ENCODE data around the gene MTCP1.

Gene MTCP1

DNA sequence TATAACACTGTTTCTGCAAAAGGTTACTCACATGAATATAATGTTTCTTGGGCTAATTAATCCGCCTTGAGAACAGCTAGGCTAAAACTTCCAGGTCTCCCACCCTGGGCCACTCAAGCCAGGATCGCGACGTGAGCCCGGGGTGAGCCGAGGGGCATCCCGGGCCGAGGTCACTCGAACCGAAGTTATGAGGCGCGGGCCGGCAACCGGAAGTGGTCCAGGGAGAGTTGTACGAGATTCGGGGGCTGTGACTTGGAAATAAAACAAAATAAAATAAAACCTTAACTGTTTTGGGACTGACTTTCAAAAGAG is 317 bp downstream of the MTCP1 start:
- TF ChIP-seq POLR2AphosphoS5 (IDR thresholded peaks at IDR 0.05; ENCODE audit: low read depth) (no peak), SPI1 (IDR thresholded peaks at IDR 0.05; ENCODE audit: borderline replicate concordance, low read depth) (no peak), GABPA (IDR thresholded peaks at IDR 0.05; ENCODE audit: low read depth) (no peak)
- TF ChIP-seq, protein P1, sequence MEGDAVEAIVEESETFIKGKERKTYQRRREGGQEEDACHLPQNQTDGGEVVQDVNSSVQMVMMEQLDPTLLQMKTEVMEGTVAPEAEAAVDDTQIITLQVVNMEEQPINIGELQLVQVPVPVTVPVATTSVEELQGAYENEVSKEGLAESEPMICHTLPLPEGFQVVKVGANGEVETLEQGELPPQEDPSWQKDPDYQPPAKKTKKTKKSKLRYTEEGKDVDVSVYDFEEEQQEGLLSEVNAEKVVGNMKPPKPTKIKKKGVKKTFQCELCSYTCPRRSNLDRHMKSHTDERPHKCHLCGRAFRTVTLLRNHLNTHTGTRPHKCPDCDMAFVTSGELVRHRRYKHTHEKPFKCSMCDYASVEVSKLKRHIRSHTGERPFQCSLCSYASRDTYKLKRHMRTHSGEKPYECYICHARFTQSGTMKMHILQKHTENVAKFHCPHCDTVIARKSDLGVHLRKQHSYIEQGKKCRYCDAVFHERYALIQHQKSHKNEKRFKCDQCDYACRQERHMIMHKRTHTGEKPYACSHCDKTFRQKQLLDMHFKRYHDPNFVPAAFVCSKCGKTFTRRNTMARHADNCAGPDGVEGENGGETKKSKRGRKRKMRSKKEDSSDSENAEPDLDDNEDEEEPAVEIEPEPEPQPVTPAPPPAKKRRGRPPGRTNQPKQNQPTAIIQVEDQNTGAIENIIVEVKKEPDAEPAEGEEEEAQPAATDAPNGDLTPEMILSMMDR (IDR thresholded peaks at IDR 0.05; ENCODE audit: insufficient read depth, low read length): no peak
- TF ChIP-seq, protein P2, sequence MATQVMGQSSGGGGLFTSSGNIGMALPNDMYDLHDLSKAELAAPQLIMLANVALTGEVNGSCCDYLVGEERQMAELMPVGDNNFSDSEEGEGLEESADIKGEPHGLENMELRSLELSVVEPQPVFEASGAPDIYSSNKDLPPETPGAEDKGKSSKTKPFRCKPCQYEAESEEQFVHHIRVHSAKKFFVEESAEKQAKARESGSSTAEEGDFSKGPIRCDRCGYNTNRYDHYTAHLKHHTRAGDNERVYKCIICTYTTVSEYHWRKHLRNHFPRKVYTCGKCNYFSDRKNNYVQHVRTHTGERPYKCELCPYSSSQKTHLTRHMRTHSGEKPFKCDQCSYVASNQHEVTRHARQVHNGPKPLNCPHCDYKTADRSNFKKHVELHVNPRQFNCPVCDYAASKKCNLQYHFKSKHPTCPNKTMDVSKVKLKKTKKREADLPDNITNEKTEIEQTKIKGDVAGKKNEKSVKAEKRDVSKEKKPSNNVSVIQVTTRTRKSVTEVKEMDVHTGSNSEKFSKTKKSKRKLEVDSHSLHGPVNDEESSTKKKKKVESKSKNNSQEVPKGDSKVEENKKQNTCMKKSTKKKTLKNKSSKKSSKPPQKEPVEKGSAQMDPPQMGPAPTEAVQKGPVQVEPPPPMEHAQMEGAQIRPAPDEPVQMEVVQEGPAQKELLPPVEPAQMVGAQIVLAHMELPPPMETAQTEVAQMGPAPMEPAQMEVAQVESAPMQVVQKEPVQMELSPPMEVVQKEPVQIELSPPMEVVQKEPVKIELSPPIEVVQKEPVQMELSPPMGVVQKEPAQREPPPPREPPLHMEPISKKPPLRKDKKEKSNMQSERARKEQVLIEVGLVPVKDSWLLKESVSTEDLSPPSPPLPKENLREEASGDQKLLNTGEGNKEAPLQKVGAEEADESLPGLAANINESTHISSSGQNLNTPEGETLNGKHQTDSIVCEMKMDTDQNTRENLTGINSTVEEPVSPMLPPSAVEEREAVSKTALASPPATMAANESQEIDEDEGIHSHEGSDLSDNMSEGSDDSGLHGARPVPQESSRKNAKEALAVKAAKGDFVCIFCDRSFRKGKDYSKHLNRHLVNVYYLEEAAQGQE (IDR thresholded peaks at IDR 0.05; ENCODE audit: insufficient replicate concordance, low read depth): no peak
- Histone ChIP-seq H3K27me3 (ENCODE audit: insufficient read depth, poor library complexity, severe bottlenecking) (no peaks in the 10 kb centered on the region), H3K27ac (replicated peaks) (peak overlapping the region; percentile 84), H3K4me3 (replicated peaks; ENCODE audit: insufficient read depth, low read length) (peak overlapping the region; percentile 58)
- peak in 1 of 2 experiments; percentile 7 for DNase-seq (ENCODE audit: low read depth in 1 of 2, low spot score in 1 of 2)

DNA sequence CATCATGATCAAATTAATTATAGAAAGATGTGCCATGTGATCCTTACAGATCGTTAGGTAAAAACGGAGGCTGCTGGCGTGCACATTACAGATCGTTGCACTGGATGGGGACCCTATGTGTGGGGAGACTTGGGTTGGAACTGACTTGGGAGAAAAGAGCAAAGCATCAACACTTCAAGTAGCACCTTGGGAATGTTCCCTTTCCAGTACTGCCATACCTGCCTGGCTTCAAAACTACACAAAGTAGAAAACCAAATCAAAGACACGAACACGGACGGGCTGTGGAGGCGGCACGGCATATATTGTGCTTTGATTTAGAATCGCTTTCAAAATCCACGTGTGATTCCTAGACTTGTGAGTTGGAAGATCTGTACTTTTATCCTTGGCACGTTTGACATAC is 898 bp downstream of the MTCP1 start:
- Histone ChIP-seq H3K27ac (replicated peaks) (peak overlapping the region; percentile 84), H3K4me3 (replicated peaks; ENCODE audit: insufficient read depth, low read length) (peak overlapping the region; percentile 58), H3K27me3 (ENCODE audit: insufficient read depth, poor library complexity, severe bottlenecking) (no peaks in the 10 kb centered on the region)
- no peak for DNase-seq (ENCODE audit: low read depth in 1 of 2, low spot score in 1 of 2)
- TF ChIP-seq GABPA (IDR thresholded peaks at IDR 0.05; ENCODE audit: low read depth) (no peak), SPI1 (IDR thresholded peaks at IDR 0.05; ENCODE audit: borderline replicate concordance, low read depth) (no peak), POLR2AphosphoS5 (IDR thresholded peaks at IDR 0.05; ENCODE audit: low read depth) (no peak)
- TF ChIP-seq, protein P1 (IDR thresholded peaks at IDR 0.05; ENCODE audit: insufficient read depth, low read length): no peak
- TF ChIP-seq, protein P2 (IDR thresholded peaks at IDR 0.05; ENCODE audit: insufficient replicate concordance, low read depth): no peak

DNA sequence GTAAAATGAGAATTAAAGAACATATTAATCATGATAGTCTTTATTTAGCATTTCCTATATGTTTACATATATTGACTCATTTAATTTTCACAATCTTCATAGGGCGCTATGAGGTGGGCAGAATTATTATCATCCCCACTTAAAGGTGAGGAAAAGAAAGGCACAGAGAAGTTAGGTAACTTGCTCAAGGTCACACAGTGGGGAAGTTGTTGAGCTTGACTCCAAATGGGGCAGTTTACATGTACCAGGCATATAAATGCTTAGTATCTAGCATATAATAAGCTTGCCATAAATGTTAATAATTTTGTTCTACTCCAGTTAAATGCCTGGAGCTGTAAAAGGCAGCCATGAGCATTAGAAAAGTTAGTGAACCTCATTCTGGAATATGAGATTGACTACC is 1.5 kb downstream of the MTCP1 start:
- no peaks in the 10 kb centered on the region for H3K27me3 ChIP-seq (ENCODE audit: insufficient read depth, poor library complexity, severe bottlenecking)
- no peak for TF ChIP-seq SPI1 (IDR thresholded peaks at IDR 0.05; ENCODE audit: borderline replicate concordance, low read depth)
- TF ChIP-seq POLR2AphosphoS5 (IDR thresholded peaks at IDR 0.05; ENCODE audit: low read depth): no peak
- TF ChIP-seq, protein P1 (IDR thresholded peaks at IDR 0.05; ENCODE audit: insufficient read depth, low read length): no peak
- no peak for DNase-seq (ENCODE audit: low read depth in 1 of 2, low spot score in 1 of 2)
- peak overlapping the region; percentile 58 for H3K4me3 ChIP-seq (replicated peaks; ENCODE audit: insufficient read depth, low read length)
- H3K27ac ChIP-seq (replicated peaks): 0 out of 2 replicates have a peak overlapping the region, but pooled peaks have one; percentile 84

DNA sequence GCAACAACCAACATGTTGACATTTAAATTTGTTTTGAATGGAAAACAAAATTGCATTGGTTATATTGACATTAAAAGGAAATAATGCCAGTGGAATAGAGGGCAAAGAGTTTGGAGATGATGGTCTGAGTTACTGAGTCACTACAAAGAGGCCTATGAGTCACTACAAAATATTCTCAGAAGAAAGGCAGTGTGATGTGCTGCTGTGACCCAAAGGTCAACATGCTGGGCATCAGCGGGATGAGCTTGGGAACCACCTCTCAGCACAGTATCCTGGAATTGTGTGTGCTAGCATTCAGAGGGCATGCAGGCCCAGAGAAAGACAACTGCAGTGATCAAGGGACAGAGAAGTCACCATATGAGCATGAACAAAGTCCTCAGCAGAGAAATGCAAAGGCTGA is 2.8 kb downstream of the MTCP1 start:
- Histone ChIP-seq H3K27me3 (ENCODE audit: insufficient read depth, poor library complexity, severe bottlenecking) (no peaks in the 10 kb centered on the region), H3K4me3 (replicated peaks; ENCODE audit: insufficient read depth, low read length) (no peak overlapping the region), H3K27ac (replicated peaks) (no peak overlapping the region)
- no peak for TF ChIP-seq POLR2AphosphoS5 (IDR thresholded peaks at IDR 0.05; ENCODE audit: low read depth)
- TF ChIP-seq GABPA (IDR thresholded peaks at IDR 0.05; ENCODE audit: low read depth): no peak
- TF ChIP-seq SPI1 (IDR thresholded peaks at IDR 0.05; ENCODE audit: borderline replicate concordance, low read depth): no peak
- DNase-seq (ENCODE audit: low read depth in 1 of 2, low spot score in 1 of 2): no peak

Data from HL-60 (cell line).